ENCODE data around the gene SAMD8. TPM values are rescaled to one million over a fixed set of nuclear protein-coding genes. Genes with fewer than 3 reads are reported as not detected.

The SAMD8 gene
- total and polyA plus RNA-seq, 2 of the 8 experiments (the other 6 are each of a cell fraction or from before 2014, with no cell fraction given): 11.7 to 20.9 TPM

GRCh38 chr10:75121322-75121721 lies 9.9 kb downstream of the SAMD8 start (continued):
- TF ChIP-seq SIN3A (conservative IDR thresholded peaks at IDR 0.05 in 1 of 2, IDR thresholded peaks at IDR 0.05 in 1 of 2; ENCODE audit: low read depth in 1 of 2, low read length in 2 of 2): no peak
- no peak for TF ChIP-seq SP1 (IDR thresholded peaks at IDR 0.05; ENCODE audit: low read depth, low read length)
- no peak for TF ChIP-seq MAX (IDR thresholded peaks at IDR 0.05)
- no peak for TF ChIP-seq SIX5 (IDR thresholded peaks at IDR 0.05; ENCODE audit: low read depth, low read length)
- no peak for TF ChIP-seq POU5F1 (IDR thresholded peaks at IDR 0.05; ENCODE audit: low read depth, low read length)

All from H1 (cell line).